H1 (cell line): ENCODE results near the gene CPZ. TPM values are rescaled to one million over a fixed set of nuclear protein-coding genes. Genes with fewer than 3 reads are reported as not detected.

Experiments used
- CTCF ChIA-PET: fragments of 300-600 bp; sonication (Branson Sonifier 250); formaldehyde crosslinking; loops from one replicate; lab custom pipeline; 2021; ENCODE audit not compliant: partially characterized antibody; lab: Charles Lee
- POLR2A ChIA-PET: fragments of 300-600 bp; sonication (Branson Sonifier 250); formaldehyde crosslinking; loops from one replicate; lab custom pipeline; 2021; ENCODE audit warnings: inconsistent platforms; ENCODE audit not compliant: partially characterized antibody; lab: Charles Lee
- DNase-seq, 2 experiments: peaks; one replicate each; pipeline versions ENCODE4 v3.0.0 to v3.0.0-alpha.2; 2010 to 2022; ENCODE audit warnings: low spot score in 2 of 2, low read depth in 1 of 2, mixed read lengths in 1 of 2
- FAIRE-seq: peaks from 2 replicates; lab custom pipeline; 2011; peaks lifted over from hg19 to GRCh38; lab: Jason Lieb, UNC
- H2AFZ ChIP-seq: 2 replicates; pipeline ENCODE4 v1.8.1; 2012; ENCODE audit warnings: low read length, inconsistent platforms
- H2AK5ac ChIP-seq: 2 replicates; pipeline ENCODE4 v1.6.1; 2013; ENCODE audit warnings: low read depth, low read length
- H2BK120ac ChIP-seq: replicated peaks from 2 replicates; pipeline ENCODE3; 2013; ENCODE audit warnings: low read depth, low read length, inconsistent platforms
- H2BK12ac ChIP-seq: 2 replicates; pipeline ENCODE4 v1.6.1; 2013; ENCODE audit warnings: low read depth, low read length
- H2BK15ac ChIP-seq: 2 replicates; pipeline ENCODE4 v1.6.1; 2013; ENCODE audit warnings: low read length
- H2BK20ac ChIP-seq: 2 replicates; pipeline ENCODE4 v1.6.1; 2013; ENCODE audit warnings: low read length
- H2BK5ac ChIP-seq: 2 replicates; pipeline ENCODE4 v1.6.1; 2013; ENCODE audit warnings: low read depth, low read length
- H3K14ac ChIP-seq: 2 replicates; pipeline ENCODE4 v1.6.1; 2013; ENCODE audit warnings: inconsistent platforms; ENCODE audit not compliant: insufficient read length
- H3K18ac ChIP-seq: 2 replicates; pipeline ENCODE4 v1.6.1; 2013; ENCODE audit warnings: low read length; ENCODE audit errors: extremely low read depth
- H3K23ac ChIP-seq: 2 replicates; pipeline ENCODE4 v1.6.1; 2013; ENCODE audit warnings: inconsistent platforms; ENCODE audit not compliant: insufficient read length
- H3K23me2 ChIP-seq: 2 replicates; pipeline ENCODE4 v1.6.1; 2013; ENCODE audit warnings: low read depth, low read length
- H3K27ac ChIP-seq: 2 replicates; pipeline ENCODE4 v1.6.1; 2011; ENCODE audit warnings: low read depth, low read length, inconsistent platforms
- H3K27me3 ChIP-seq, 4 experiments: replicated peaks in 1 of 4; 1 replicate in 1 of 4; 2 replicates in 3 of 4; pipeline versions ENCODE4 v1.6.1 to v1.8.1; 2011 to 2013; ENCODE audit warnings: low read length in 3 of 4, mild to moderate bottlenecking in 3 of 4, inconsistent platforms in 2 of 4, mixed read lengths in 2 of 4, moderate library complexity in 1 of 4; ENCODE audit not compliant: control insufficient read depth in 3 of 4, insufficient read depth in 3 of 4; ENCODE audit errors: extremely low read depth in 1 of 4
- H3K36me3 ChIP-seq, 4 experiments: 2 replicates each; pipeline versions ENCODE4 v1.6.1 to v1.8.1; 2011 to 2013; ENCODE audit warnings: mild to moderate bottlenecking in 4 of 4, low read length in 3 of 4, moderate library complexity in 2 of 4, control low read depth in 1 of 4, inconsistent platforms in 1 of 4; ENCODE audit not compliant: insufficient read depth in 4 of 4, control insufficient read depth in 2 of 4
- H3K4ac ChIP-seq: replicated peaks from 2 replicates; pipeline ENCODE3; 2013; ENCODE audit warnings: low read length, low read depth, mixed read lengths, inconsistent platforms; ENCODE audit not compliant: insufficient read length
- H3K4me1 ChIP-seq, 4 experiments: replicated peaks in 1 of 4; 1 replicate in 1 of 4; 2 replicates in 3 of 4; pipeline versions ENCODE4 v1.6.1 to v1.8.1; 2011 to 2013; ENCODE audit warnings: low read length in 3 of 4, inconsistent platforms in 2 of 4, mixed read lengths in 1 of 4; ENCODE audit not compliant: insufficient read depth in 4 of 4, control insufficient read depth in 3 of 4
- H3K4me2 ChIP-seq, 2 experiments: 2 replicates each; pipeline versions ENCODE4 v1.6.1 to v1.8.1; 2011 to 2013; ENCODE audit warnings: low read depth in 2 of 2, low read length in 2 of 2, control low read depth in 1 of 2, inconsistent platforms in 1 of 2, mild to moderate bottlenecking in 1 of 2; ENCODE audit not compliant: insufficient read depth in 1 of 2
- H3K4me3 ChIP-seq, 4 experiments: fragments of 200-600, 300-600 bp in 1 of 4; sonication (generic), shearing (Covaris generic), sonication (Bioruptor Twin) in 1 of 4; 2 replicates each; pipeline versions ENCODE4 v1.5.1 to v1.8.1; 2011 to 2016; ENCODE audit warnings: low read length in 4 of 4, low read depth in 3 of 4, control low read depth in 2 of 4, inconsistent platforms in 2 of 4, mild to moderate bottlenecking in 2 of 4, mixed read lengths in 1 of 4, moderate library complexity in 1 of 4; ENCODE audit not compliant: insufficient read depth in 2 of 4; ENCODE audit errors: extremely low read depth in 1 of 4
- H3K56ac ChIP-seq: replicated peaks from 2 replicates; pipeline ENCODE3; 2013; ENCODE audit warnings: low read depth, mild to moderate bottlenecking, mixed read lengths, low read length, inconsistent platforms; ENCODE audit not compliant: insufficient read length
- H3K79me1 ChIP-seq: 2 replicates; pipeline ENCODE4 v1.6.1; 2013; ENCODE audit warnings: low read depth, low read length, control low read depth
- H3K79me2 ChIP-seq, 2 experiments: 2 replicates each; pipeline versions ENCODE4 v1.6.1 to v1.8.1; 2012 to 2013; ENCODE audit warnings: low read length in 2 of 2, mild to moderate bottlenecking in 2 of 2, inconsistent platforms in 1 of 2; ENCODE audit not compliant: insufficient read depth in 2 of 2, control insufficient read depth in 1 of 2
- H3K9ac ChIP-seq, 4 experiments: replicated peaks in 1 of 4; 1 replicate in 1 of 4; 2 replicates in 3 of 4; pipeline versions ENCODE4 v1.6.1 to v1.8.1; 2011 to 2013; ENCODE audit warnings: low read depth in 3 of 4, low read length in 3 of 4, control low read depth in 2 of 4, mild to moderate bottlenecking in 2 of 4, moderate library complexity in 2 of 4, inconsistent platforms in 1 of 4; ENCODE audit errors: extremely low read depth in 1 of 4
- H3K9me3 ChIP-seq, 2 experiments: 2 replicates each; pipeline versions ENCODE4 v1.6.1 to v1.8.1; 2012 to 2013; ENCODE audit warnings: mild to moderate bottlenecking in 2 of 2, moderate library complexity in 2 of 2, control low read depth in 1 of 2, inconsistent platforms in 1 of 2, low read depth in 1 of 2, low read length in 1 of 2, mixed read lengths in 1 of 2; ENCODE audit not compliant: insufficient read depth in 2 of 2
- H4K20me1 ChIP-seq, 2 experiments: replicated peaks in 1 of 2; 2 replicates each; pipeline versions ENCODE3 to v1.8.1; 2011 to 2013; ENCODE audit warnings: inconsistent platforms in 2 of 2, low read length in 2 of 2, mild to moderate bottlenecking in 1 of 2; ENCODE audit not compliant: insufficient read depth in 2 of 2, control insufficient read depth in 1 of 2
- H4K5ac ChIP-seq: 2 replicates; pipeline ENCODE4 v1.6.1; 2013; ENCODE audit warnings: low read length, low read depth, mixed read lengths, inconsistent platforms; ENCODE audit not compliant: insufficient read length
- H4K8ac ChIP-seq: 2 replicates; pipeline ENCODE4 v1.8.0; 2013; ENCODE audit warnings: mild to moderate bottlenecking, moderate library complexity, low read length, inconsistent platforms; ENCODE audit not compliant: insufficient read depth; ENCODE audit errors: extremely low read depth
- H4K91ac ChIP-seq: replicated peaks from 2 replicates; pipeline ENCODE3; 2013; ENCODE audit warnings: low read length, mixed read lengths, inconsistent platforms; ENCODE audit not compliant: insufficient read length
- FOSL1 ChIP-seq: IDR thresholded peaks from 2 replicates; pipeline ENCODE4 v1.6.1; 2011; ENCODE audit warnings: mild to moderate bottlenecking, low read depth, low read length, moderate library complexity; ENCODE audit not compliant: insufficient read depth
- SIN3A ChIP-seq, 2 experiments: IDR thresholded peaks in 1 of 2; conservative IDR thresholded peaks in 1 of 2; 2 replicates each; pipeline ENCODE4 v1.6.1; 2011 to 2012; ENCODE audit warnings: low read length in 2 of 2, improper control_type of control experiment in 1 of 2, low read depth in 1 of 2, mild to moderate bottlenecking in 1 of 2
- WGBS, 2 experiments: shearing (Covaris generic) in 1 of 2; methylation state at CpG; one replicate each; pipeline versions ENCODE4 v1.1.6 to v1.1.7; 2013 to 2015; ENCODE audit warnings: low lambda C conversion rate in 2 of 2, mixed read lengths in 2 of 2, inconsistent platforms in 1 of 2, low coverage in 1 of 2, missing lambda C conversion rate in 1 of 2; ENCODE audit not compliant: insufficient replicate concordance in 2 of 2, insufficient coverage in 1 of 2, insufficient read length in 1 of 2; ENCODE audit errors: extremely low coverage in 1 of 2, missing lambda C conversion rate in 1 of 2; 5-methylcytosine and 5-hydroxymethylcytosine counted together
- polyA plus RNA-seq, 7 experiments: library from polyadenylated mRNA; depleted of rRNA in 3 of 7; stranded (reverse) in 5 of 7; unstranded in 2 of 7; fragments of >200 nt in 5 of 7; fragments of 200-250 nt in 2 of 7; gene quantifications; 1 replicate in 5 of 7; 2 replicates in 1 of 7; 4 replicates in 1 of 7; pipeline versions ENCODE4 v1.2.1 to v1.2.3, GENCODE V29; 2011 to 2013; ENCODE audit warnings: missing spikeins in 2 of 7, mixed read lengths in 2 of 7
- total RNA-seq: library from RNA; stranded (reverse); fragmentation: NEBNext Ultra II Directional; extraction: Animal tissue kit (Norgen Biotek cat#: 25700); gene quantifications from 2 replicates; pipeline ENCODE4 v1.2.1, GENCODE V29; 2021

The CPZ gene
- total and polyA plus RNA-seq, 2 of the 8 experiments (the other 6 are each of a cell fraction or from before 2014, with no cell fraction given), result 28.8 to 40.7 TPM

DNA sequence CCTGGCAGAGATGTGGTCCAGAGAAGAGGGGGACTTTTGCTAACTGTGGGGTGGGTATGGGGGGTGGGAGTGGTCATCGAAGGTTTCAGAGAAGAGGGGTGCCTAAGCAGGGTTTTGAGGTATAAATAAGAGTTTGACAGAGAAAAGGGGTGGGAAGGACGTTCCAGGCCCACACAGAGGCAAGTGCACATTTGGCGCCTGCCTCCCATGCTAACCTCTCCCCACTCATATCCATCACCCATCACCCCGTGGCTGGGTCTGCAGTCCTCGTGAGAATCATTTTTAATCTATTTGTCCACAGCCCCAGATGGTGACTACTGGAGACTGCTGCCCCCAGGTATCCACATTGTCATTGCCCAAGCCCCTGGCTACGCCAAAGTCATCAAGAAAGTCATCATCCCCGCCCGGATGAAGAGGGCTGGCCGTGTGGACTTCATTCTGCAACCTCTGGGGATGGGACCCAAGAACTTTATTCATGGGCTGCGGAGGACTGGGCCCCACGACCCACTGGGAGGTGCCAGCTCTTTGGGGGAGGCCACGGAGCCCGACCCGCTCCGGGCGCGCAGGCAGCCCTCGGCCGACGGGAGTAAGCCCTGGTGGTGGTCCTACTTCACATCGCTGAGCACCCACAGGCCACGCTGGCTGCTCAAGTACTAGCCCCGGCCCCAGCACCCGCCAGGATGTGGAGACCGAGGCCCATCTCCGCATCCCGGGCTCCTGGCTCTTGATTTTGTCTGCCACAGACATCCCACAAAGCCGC lies 26.6 kb downstream of the CPZ start:
- no peak overlapping the region for H3K56ac ChIP-seq
- POLR2A ChIA-PET, result interaction anchor here (1.3 kb wide), 1 partner anchor 10 kb away, joined by 3 read pairs; no protein-coding TSS in a partner anchor
- no peak overlapping the region for H3K4ac ChIP-seq
- FAIRE-seq, result no peak
- H4K91ac ChIP-seq, result no peak overlapping the region
- 91% methylated on average over 23 of the region's 28 CpGs; no CpG with 5 or more reads in 1 of the 2 experiments for WGBS, 2 experiments
- H4K20me1 ChIP-seq, result peaks cover 4 to 8% of the 10 kb centered on the region in 2 experiments
- H2AK5ac ChIP-seq, result no peak overlapping the region
- no peaks in the 10 kb centered on the region for H3K27me3 ChIP-seq
- H3K14ac ChIP-seq, result no peak overlapping the region
- no peak overlapping the region for H3K27ac ChIP-seq
- no peak overlapping the region for H2BK12ac ChIP-seq
- H2BK15ac ChIP-seq, result no peak overlapping the region
- H3K36me3 ChIP-seq, result peaks cover 0 to 16% (median 9%) of the 10 kb centered on the region in 4 experiments; a peak in 3 of 8 replicates
- no peaks in the 10 kb centered on the region for H3K79me2 ChIP-seq
- no peak for DNase-seq
- no peaks in the 10 kb centered on the region for H3K9me3 ChIP-seq
- H3K23me2 ChIP-seq, result no peaks in the 10 kb centered on the region
- no peaks in the 10 kb centered on the region; the same call in 1 of the 2 replicates for H3K79me1 ChIP-seq
- H3K18ac ChIP-seq, result no peak overlapping the region
- no peak overlapping the region for H3K9ac ChIP-seq
- H2BK5ac ChIP-seq, result no peak overlapping the region
- H2BK20ac ChIP-seq, result no peak overlapping the region
- H4K5ac ChIP-seq, result no peak overlapping the region
- H3K4me1 ChIP-seq, result no peaks in the 10 kb centered on the region
- H2AFZ ChIP-seq, result no peak overlapping the region
- no peak overlapping the region for H2BK120ac ChIP-seq
- no peak overlapping the region for H3K4me3 ChIP-seq
- no peak overlapping the region for H3K23ac ChIP-seq
- H4K8ac ChIP-seq, result no peak overlapping the region
- TF ChIP-seq SIN3A (conservative IDR thresholded peaks at IDR 0.05 in 1 of 2, IDR thresholded peaks at IDR 0.05 in 1 of 2; ENCODE audit: low read depth in 1 of 2, low read length in 2 of 2) (no peak), FOSL1 (no peak)
- TF ChIP-seq, all 59 proteins: peak for 0
- no peak overlapping the region for H3K4me2 ChIP-seq
- CTCF ChIA-PET, result interaction anchor here (1.0 to 4.9 kb wide), 4 partner anchors 9 to 268 kb away, joined by 3 to 36 read pairs (median 3); no protein-coding TSS in a partner anchor
